Measurements from ENCODE around the gene GPC4.

GPC4 gene

DNA sequence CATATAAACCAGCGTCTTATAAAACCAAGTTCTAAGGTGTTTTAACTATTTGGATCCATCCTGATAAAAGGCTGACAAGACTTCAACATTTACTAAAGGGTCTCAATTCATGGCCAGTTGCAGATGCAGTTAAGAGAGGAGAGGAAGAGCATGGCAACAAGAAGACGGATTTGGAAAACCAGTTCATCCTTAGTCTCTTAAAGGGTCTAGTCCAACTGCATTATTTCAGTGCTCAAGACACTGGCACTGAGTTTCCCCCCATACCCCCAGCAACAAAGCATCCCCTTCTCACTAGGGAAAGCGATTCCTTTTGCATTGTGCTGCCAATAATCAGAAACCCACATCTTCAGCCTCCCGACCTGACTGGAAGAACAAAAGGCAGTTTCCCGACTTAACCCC lies 106.8 kb downstream of the GPC4 start:
- no peak overlapping the region for H3K4me3 ChIP-seq (ENCODE audit: insufficient read depth, low read length, poor library complexity, severe bottlenecking)
- TF ChIP-seq EZH2phosphoT487 (conservative IDR thresholded peaks at IDR 0.05; ENCODE audit: low read length), result no peak
- TF ChIP-seq CTCF (IDR thresholded peaks at IDR 0.05; ENCODE audit: insufficient read depth, low read length, poor library complexity, severe bottlenecking), result no peak
- no peaks in the 10 kb centered on the region for H4K20me1 ChIP-seq (ENCODE audit: low read depth, low read length)
- no peaks in the 10 kb centered on the region for H3K27me3 ChIP-seq (ENCODE audit: low read length)
- H3K4me2 ChIP-seq (ENCODE audit: low read depth, low read length, poor library complexity, severe bottlenecking), result no peak overlapping the region
- no peak overlapping the region for H3K9ac ChIP-seq (ENCODE audit: low read length)
- H2AFZ ChIP-seq (ENCODE audit: low read depth, low read length, severe bottlenecking), result no peak overlapping the region
- H3F3A ChIP-seq (ENCODE audit: insufficient read depth), result no peaks in the 10 kb centered on the region
- no peaks in the 10 kb centered on the region for H3K9me2 ChIP-seq (replicated peaks; ENCODE audit: insufficient read depth, low read length)
- H3K36me3 ChIP-seq (ENCODE audit: low read length), result no peaks in the 10 kb centered on the region
- H3K27ac ChIP-seq (ENCODE audit: low read depth, low read length), result no peak overlapping the region
- no peaks in the 10 kb centered on the region for H3K9me3 ChIP-seq (ENCODE audit: insufficient read depth, low read length)
- H3K79me2 ChIP-seq (ENCODE audit: insufficient read depth, low read length), result no peaks in the 10 kb centered on the region

- no peak overlapping the region for H3K27ac ChIP-seq (ENCODE audit: low read depth, low read length)
- H2AFZ ChIP-seq (ENCODE audit: low read depth, low read length, severe bottlenecking), result no peak overlapping the region
- H3K9me2 ChIP-seq (replicated peaks; ENCODE audit: insufficient read depth, low read length), result no peaks in the 10 kb centered on the region
- no peaks in the 10 kb centered on the region for H3K9me3 ChIP-seq (ENCODE audit: insufficient read depth, low read length)
- no peak overlapping the region for H3K4me2 ChIP-seq (ENCODE audit: low read depth, low read length, poor library complexity, severe bottlenecking)
- TF ChIP-seq CTCF (IDR thresholded peaks at IDR 0.05; ENCODE audit: insufficient read depth, low read length, poor library complexity, severe bottlenecking) (no peak), EZH2phosphoT487 (conservative IDR thresholded peaks at IDR 0.05; ENCODE audit: low read length) (no peak)
- H3K27me3 ChIP-seq (ENCODE audit: low read length), result no peaks in the 10 kb centered on the region
- no peak overlapping the region for H3K9ac ChIP-seq (ENCODE audit: low read length)
- H3K36me3 ChIP-seq (ENCODE audit: low read length), result no peaks in the 10 kb centered on the region
- H3K4me3 ChIP-seq (ENCODE audit: insufficient read depth, low read length, poor library complexity, severe bottlenecking), result no peak overlapping the region
- no peaks in the 10 kb centered on the region for H3K79me2 ChIP-seq (ENCODE audit: insufficient read depth, low read length)
- no peaks in the 10 kb centered on the region for H4K20me1 ChIP-seq (ENCODE audit: low read depth, low read length)
- no peaks in the 10 kb centered on the region for H3F3A ChIP-seq (ENCODE audit: insufficient read depth)
Measured at GRCh38 chrX:133307637-133308498, 107.4 kb downstream of the GPC4 start.

DNA sequence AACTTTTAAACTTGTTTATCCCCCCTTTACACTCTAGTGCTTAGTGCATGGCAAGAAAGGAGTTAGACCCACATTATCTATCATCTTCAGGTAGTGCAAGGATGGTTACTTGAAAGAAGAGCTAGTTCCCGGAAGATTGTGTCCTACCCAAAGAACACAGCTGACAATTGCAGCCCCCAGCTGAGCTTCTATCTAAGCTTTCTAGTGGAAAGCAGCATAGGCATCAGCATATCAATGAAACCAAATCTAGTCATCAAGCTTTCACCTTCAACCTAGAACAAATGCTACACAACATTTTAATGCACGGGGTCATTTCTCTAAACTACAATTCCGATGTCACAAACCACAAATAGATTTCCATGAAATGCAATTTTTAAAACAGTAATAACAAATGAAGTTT lies 108.2 kb downstream of the GPC4 start:
- no peak overlapping the region for H3K27ac ChIP-seq (ENCODE audit: low read depth, low read length)
- H2AFZ ChIP-seq (ENCODE audit: low read depth, low read length, severe bottlenecking), result no peak overlapping the region
- TF ChIP-seq EZH2phosphoT487 (conservative IDR thresholded peaks at IDR 0.05; ENCODE audit: low read length) (no peak), CTCF (IDR thresholded peaks at IDR 0.05; ENCODE audit: insufficient read depth, low read length, poor library complexity, severe bottlenecking) (no peak)

More for the DNA sequence above, 108.2 kb downstream of the GPC4 start:
- H3K79me2 ChIP-seq (ENCODE audit: insufficient read depth, low read length), result no peaks in the 10 kb centered on the region
- H3K9me2 ChIP-seq (replicated peaks; ENCODE audit: insufficient read depth, low read length), result no peaks in the 10 kb centered on the region
- no peaks in the 10 kb centered on the region for H3K36me3 ChIP-seq (ENCODE audit: low read length)
- no peaks in the 10 kb centered on the region for H4K20me1 ChIP-seq (ENCODE audit: low read depth, low read length)
- H3K4me2 ChIP-seq (ENCODE audit: low read depth, low read length, poor library complexity, severe bottlenecking), result no peak overlapping the region
- no peaks in the 10 kb centered on the region for H3K27me3 ChIP-seq (ENCODE audit: low read length)
- H3K9me3 ChIP-seq (ENCODE audit: insufficient read depth, low read length), result no peaks in the 10 kb centered on the region
- no peak overlapping the region for H3K4me3 ChIP-seq (ENCODE audit: insufficient read depth, low read length, poor library complexity, severe bottlenecking)
- H3K9ac ChIP-seq (ENCODE audit: low read length), result no peak overlapping the region
- no peaks in the 10 kb centered on the region for H3F3A ChIP-seq (ENCODE audit: insufficient read depth)

Measured in SU-DHL-6 (cell line).